NCI-H1105 (cell line): ENCODE results near the gene SDCBP2.
A peak's percentile ranks its signal among the peaks of the same experiment; 100 is the strongest.

ENCODE experiments used
- DNase-seq: peaks from one replicate; lab custom pipeline; 2025; lab: John Stamatoyannopoulos, UW

Gene SDCBP2

DNA sequence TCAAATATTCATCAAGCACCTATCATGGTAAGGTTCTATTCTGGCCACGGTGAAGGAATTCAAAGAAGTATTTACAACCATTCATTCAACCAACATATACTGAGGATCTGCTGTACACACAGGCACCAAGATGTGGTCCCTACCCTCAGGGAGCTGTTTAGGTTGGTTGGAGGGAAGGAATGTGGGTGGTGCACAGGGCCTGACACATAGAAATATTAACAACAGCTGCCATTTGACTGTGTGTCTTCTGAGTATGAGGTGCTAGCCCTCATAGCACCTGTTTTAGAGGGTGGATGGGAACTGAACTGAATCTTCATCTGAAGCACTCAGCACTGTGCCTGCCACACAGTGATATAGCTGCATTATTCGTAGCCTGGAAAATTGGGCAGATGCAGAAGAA is 55.6 kb downstream of the SDCBP2 start:
- DNase-seq, result no peak

DNA sequence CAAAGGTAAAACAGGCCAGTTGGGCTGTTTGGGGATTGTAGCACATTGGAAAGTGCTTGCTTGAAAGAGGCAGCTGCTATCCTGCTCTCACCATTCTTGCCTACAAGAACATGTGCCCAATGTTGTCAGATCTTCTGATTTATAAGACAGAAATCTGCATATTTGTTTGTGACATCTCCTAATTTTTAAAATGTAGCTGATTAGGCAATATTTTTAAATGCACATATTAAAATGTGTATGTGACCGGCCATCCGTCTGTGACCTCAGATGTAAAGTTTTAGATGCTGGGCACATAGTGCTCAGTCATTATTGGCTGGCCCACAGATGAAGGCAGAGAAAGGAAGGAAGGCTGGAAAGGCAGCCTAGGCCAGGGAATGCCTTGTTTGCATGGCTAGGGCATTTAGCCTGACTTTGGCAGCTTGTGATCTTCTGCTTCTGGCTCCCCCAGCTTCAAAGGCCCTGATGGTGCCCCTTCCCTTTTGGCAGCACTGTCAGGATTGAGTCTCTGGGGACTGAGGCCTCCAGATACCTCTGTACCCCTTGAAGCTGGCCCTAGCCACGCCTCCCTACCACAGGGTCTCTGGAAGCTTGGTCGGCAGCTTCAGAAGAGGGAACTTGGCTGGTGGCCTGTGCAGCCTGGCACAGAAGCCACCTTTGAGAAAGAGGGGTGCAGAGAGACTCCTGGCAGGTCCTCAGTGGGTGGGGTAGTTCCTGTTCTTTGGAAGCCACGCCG is 56.4 kb downstream of the SDCBP2 start:
- DNase-seq, result no peak

DNA sequence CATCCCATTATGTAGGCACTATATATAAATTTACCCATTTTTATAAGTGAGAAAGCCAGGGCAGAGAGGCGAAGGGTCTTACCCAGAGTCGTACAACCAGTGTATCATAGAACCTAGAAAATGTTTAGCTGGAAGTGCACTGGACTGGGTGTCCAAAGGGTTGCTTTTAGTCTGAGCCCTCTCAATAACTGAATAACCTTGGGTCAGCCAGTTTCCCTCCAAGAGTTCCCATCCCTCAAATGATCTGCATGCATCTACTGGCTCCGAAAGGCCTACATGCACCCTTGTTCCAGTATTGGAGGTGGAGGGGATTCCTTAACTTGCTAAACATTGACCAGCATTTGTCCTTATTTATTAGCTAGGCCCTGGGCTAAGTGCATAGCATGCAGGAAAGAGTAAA is 59.1 kb downstream of the SDCBP2 start:
- DNase-seq, result no peak

DNA sequence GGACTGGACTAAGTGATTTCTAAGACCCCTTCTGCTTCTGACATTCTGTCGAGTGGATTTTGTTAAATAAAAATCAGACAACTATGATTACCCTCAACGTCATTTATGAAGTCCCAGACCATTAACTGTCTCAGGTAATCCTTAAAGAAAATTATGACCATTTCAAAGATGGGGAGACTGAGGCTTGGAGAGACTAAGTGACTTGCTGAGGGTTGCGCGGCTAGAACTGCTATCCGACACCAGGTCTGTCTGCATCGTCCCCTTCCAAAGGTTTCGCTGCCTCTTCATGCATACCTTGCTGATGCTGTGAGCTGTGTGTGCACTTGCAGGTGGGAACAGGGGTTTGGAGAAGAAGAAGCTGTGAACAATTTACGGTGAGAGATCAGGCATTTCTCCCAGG is 59.7 kb downstream of the SDCBP2 start:
- no peak for DNase-seq

DNA sequence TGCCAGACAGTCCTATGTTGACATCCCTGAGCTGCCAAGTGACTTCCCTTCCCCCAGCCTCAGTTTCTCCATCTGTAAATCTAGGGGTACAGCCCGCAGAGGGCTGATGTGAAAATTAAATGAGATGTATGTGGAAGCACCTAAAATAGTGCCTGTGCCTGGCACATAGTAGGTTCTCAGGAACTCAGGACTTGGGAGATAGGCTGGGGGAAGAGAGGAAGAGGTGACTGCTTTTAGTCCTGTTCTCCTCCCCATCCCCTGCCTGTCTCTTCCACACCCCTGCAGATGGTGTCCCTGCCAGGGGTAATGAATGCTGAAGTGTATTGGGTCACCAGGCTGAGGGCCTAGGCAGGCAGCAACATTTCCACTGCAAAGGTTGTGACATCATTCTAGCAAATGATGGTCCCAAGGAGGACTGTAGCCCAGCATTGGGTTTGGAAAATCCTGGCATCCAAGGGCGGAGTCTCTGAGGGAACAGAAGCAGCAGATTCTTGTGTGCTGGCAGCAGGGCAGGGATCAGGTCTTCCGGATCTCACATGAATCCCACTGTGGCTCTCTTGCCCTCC is 61.0 kb downstream of the SDCBP2 start:
- DNase-seq, result no peak

DNA sequence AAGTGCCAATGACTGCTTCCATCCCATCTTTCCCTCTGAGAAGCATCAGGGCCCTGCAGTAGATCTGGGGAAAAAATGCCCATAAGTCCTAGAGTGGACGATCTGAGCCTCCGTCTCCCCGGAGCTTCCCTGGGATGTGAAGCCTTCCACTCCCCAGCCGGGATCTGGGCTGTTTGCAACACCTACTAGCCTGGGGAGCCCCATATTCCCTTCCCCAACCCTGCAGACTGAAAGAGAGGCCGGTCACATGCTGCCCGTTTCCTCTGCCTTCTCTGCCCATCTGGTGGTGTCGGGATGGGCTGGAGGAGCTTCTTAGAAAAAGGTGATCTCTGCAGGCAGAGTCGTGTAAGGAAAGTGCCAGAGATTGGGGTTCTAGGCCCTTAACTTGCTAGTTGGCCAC is 61.8 kb downstream of the SDCBP2 start:
- DNase-seq, result no peak

DNA sequence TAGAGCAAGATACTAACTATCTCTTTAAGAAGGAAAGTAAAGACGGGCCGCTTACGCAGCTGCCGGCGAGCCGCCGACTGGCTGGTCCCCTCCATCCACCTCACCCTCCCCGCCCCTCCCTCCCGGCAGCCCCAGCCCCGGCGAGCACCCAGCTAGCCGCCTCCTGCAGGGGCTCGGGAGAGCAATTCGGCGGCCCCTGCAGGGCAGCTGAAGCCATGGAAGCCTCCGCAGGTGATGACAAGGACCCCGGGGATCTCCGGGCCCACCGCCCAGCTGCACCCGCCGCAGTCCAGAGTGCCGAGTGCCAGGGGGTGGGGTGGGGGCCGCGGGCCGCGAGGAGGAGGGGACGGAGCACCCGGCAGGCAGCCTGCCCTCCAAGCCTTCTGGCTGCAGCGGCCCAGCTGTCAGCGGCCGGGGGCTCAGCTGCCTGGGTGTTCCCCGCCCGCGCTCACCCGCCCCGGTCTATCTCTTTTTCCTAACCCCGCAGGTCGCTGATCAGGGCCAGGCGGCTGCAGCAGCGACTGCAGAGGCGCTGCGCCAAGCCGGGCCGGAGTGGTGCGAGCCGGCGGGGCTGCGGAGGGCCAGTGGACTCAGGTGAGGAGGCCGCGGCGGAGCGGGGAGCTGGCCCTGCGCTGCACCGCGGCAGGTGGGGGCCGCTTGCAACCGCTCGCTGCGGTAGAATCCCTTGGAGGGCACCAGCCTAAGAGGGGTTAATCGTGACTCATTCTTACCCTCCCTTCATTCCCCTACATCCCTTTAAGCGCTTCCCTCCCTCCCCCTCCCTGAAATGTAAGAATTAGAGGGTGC is 62.6 kb downstream of the SDCBP2 start, which contains the start of gene SNPH:
SNPH (plus strand) TSS at position 128 of the 807 bp plus-strand sequence. CDS start 29,946 bp downstream, outside the sequence.
- peak; percentile 70 for DNase-seq

DNA sequence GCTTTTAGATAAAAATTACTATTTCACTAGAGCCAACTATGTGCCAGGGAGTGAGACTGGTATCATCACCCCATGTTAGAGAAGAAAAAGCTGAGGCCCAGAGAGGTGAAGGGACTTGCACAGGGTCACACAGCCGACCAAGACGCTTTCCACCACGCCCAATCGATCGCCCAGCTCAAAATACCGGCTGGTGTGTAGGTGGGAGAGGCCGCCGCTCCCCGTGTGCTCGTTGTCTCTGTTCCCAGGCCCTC is 63.1 kb downstream of the SDCBP2 start:
- no peak for DNase-seq

DNA sequence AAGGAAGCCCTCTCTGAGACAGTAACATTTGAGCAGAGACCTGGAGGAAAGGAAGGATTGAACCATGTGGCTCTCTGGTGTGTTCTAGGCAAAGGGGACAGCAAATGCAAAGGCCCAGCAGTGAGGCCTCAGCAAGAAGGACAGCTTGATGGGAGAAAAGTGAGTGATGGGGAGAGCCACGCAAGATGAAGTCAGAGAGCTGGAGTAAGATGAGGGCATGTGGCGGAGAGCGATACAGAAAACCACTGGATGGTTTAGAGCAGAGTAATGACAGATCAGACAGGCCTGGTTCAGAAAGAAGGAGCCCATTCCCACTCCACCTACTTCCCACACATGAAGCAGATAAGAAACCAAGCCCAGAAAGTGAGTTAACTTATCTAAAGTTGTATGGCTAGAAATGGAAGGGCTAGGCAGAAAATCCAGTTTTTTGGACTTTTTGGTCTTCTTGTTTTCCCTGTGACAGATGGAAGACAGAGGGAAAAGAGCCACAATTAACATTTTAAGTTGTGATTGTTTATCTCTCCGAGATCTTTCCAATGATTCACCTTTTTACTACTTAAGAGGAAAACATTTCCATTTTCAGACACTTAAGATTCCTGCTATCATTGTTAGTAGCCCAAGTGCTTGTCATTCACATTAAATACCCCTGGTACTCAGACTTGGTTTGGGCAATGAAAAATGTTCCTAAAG is 63.6 kb downstream of the SDCBP2 start:
- no peak for DNase-seq

DNA sequence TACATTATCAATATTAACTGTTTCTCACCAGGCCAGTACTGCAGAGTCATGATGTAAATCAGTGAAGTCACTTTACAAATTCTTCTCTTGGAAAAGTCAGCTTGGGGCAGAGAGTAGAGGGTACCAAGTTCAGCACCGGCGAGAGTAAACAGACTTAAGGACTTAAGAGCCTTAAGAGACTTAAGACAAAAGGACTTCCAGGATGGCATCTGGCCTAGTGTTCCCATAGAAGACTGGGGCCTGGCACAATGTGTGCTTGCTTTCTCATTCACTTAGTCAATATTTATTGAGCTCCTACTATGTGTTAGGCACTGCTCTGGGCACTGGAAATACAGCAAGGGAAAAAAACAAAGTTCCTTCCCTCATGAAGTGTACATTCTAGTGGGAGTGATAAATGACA is 64.2 kb downstream of the SDCBP2 start:
- no peak for DNase-seq

DNA sequence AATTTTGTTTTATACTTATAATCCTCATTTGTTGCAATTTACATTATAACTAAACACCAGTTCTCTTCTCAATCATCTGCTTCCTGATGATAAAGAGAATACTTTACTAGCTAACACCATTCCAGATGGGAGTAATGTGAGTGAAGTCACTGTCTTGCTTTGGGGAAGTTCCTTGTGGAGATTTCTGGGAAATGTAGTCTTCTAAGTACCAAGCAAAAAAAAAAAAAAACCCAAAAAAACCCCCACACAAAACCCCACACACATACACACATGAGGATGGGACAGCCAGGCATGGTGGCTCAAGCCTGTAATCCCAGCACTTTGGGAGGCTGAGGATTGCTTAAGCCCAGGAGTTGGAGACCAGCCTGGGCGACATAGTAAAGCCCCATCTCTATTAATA is 65.1 kb downstream of the SDCBP2 start:
- DNase-seq, result no peak
